ENCODE measurements around the gene SHISA4. TPM values are rescaled to one million over a fixed set of nuclear protein-coding genes. Genes with fewer than 3 reads are reported as not detected.
A peak's percentile ranks its signal among the peaks of the same experiment; 100 is the strongest.

The SHISA4 gene
- total RNA-seq, 4 donors from 2014 or later: 18.9 to 35.8 (median 29.3) TPM

DNA sequence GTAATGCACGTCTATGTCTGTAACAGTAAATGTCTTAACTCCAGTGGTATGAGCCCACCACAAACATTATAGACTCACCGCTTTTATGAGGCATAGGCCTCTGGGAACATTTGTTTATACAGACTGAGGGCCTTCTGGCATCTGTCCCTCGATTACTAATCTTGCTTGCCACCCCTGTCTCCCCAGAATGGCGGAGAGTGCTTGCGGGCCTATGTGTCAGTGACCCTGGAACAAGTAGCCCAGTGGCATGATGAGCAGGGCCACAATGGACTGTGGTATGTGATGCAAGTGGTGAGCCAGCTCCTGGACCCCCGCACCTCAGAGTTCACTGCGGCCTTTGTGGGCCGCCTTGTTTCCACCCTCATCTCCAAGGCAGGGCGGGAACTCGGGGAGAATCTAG is 18.3 kb upstream of the SHISA4 start:
- Histone ChIP-seq H3K27me3 (no peaks in the 10 kb centered on the region), H3K4me3 (no peak overlapping the region), H3K9me3 (no peaks in the 10 kb centered on the region), H3K36me3 (peaks cover 4 to 100% of the 10 kb centered on the region in 2 donors), H3K4me1 (no peaks in the 10 kb centered on the region), H3K27ac (no peak overlapping the region)
- ATAC-seq: no peak
- TF ChIP-seq, protein P1, sequence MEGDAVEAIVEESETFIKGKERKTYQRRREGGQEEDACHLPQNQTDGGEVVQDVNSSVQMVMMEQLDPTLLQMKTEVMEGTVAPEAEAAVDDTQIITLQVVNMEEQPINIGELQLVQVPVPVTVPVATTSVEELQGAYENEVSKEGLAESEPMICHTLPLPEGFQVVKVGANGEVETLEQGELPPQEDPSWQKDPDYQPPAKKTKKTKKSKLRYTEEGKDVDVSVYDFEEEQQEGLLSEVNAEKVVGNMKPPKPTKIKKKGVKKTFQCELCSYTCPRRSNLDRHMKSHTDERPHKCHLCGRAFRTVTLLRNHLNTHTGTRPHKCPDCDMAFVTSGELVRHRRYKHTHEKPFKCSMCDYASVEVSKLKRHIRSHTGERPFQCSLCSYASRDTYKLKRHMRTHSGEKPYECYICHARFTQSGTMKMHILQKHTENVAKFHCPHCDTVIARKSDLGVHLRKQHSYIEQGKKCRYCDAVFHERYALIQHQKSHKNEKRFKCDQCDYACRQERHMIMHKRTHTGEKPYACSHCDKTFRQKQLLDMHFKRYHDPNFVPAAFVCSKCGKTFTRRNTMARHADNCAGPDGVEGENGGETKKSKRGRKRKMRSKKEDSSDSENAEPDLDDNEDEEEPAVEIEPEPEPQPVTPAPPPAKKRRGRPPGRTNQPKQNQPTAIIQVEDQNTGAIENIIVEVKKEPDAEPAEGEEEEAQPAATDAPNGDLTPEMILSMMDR (IDR thresholded peaks at IDR 0.05): no peak
- TF ChIP-seq EP300 (IDR thresholded peaks at IDR 0.05) (no peak), POLR2AphosphoS5 (IDR thresholded peaks at IDR 0.05) (no peak), POLR2A (IDR thresholded peaks at IDR 0.05) (no peak)
- 72 to 74% methylated on average over 5 to 6 of the region's 10 CpGs for WGBS, 2 donors (ENCODE audit: low coverage in 1 of 2)

DNA sequence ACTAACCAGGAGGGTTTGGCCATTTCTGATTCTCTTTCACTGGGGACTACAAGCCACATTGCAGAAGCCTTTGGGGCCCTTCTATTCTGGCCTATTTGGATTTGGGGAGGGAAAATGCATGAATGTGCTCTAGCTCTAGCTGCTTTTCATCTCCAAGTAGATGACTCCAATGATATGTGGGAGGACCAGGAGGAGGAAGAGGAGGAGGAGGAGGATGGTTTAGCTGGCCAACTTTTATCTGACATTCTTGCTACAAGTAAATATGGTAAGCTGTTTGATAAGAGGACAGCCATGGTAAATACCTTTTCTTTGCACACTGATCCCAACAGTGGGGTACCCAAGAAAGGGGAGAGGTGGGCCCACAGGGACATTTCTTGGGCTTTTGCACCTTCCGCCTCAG is 14.0 kb upstream of the SHISA4 start:
- Histone ChIP-seq H3K4me1 (peaks cover 4 to 13% (median 4%) of the 10 kb centered on the region in 3 donors), H3K27me3 (no peaks in the 10 kb centered on the region), H3K36me3 (peaks cover 1 to 68% of the 10 kb centered on the region in 2 donors), H3K4me3 (no peak overlapping the region), H3K9me3 (no peaks in the 10 kb centered on the region), H3K27ac (no peak overlapping the region)
- TF ChIP-seq POLR2AphosphoS5 (IDR thresholded peaks at IDR 0.05): no peak
- TF ChIP-seq, protein P1 (IDR thresholded peaks at IDR 0.05): no peak
- no peak for TF ChIP-seq POLR2A (IDR thresholded peaks at IDR 0.05)
- TF ChIP-seq EP300 (IDR thresholded peaks at IDR 0.05): no peak
- ATAC-seq: no peak
- 80 to 100% methylated on average over 1 of the region's 1 CpG for WGBS, 2 donors (ENCODE audit: low coverage in 1 of 2)

DNA sequence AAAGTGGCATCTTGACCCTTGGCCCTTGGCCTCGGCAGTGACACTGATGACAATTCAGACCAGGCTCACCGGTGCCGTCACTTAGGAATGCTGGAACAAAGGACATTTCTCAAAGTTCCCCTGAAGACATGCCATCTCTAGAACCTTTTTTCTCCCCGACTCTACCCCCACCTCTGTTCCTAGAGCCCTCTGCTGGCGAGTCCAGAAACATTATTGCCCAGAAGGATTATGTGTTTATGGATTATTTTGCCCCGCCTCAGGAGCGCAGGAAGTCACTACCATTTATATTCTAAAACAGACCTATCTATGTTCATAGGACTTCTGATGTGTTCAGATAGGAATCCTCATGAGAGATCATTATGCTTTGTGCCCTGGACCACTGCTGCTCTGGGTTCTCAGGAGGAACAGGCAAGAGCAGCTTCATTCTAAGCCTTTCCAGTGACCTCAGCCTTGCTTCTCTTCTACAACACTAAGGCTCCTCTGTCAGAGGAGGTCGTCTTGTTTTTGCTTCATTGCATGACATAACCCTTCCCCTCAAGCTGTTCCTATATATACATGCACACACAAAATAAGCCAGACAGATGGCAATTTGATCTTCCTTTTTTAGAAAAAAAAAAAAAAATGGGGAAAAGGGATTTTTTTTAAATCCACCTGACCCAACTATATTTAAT is 12.4 kb upstream of the SHISA4 start:
- TF ChIP-seq POLR2AphosphoS5 (IDR thresholded peaks at IDR 0.05): no peak
- TF ChIP-seq, protein P1 (IDR thresholded peaks at IDR 0.05): peak in 3 of 4 experiments; percentile 25 to 50 (median 48)
- 30 to 62% methylated on average over 1 to 8 of the region's 8 CpGs for WGBS, 2 donors (ENCODE audit: low coverage in 1 of 2)
- no peak for ATAC-seq
- Histone ChIP-seq H3K36me3 (peaks cover 0 to 52% of the 10 kb centered on the region in 2 donors), H3K9me3 (no peaks in the 10 kb centered on the region), H3K4me3 (no peak overlapping the region), H3K27me3 (no peaks in the 10 kb centered on the region), H3K4me1 (peaks cover 4 to 13% (median 4%) of the 10 kb centered on the region in 3 donors), H3K27ac (peak overlapping the region in 1 of 4 donors; percentile 6)

DNA sequence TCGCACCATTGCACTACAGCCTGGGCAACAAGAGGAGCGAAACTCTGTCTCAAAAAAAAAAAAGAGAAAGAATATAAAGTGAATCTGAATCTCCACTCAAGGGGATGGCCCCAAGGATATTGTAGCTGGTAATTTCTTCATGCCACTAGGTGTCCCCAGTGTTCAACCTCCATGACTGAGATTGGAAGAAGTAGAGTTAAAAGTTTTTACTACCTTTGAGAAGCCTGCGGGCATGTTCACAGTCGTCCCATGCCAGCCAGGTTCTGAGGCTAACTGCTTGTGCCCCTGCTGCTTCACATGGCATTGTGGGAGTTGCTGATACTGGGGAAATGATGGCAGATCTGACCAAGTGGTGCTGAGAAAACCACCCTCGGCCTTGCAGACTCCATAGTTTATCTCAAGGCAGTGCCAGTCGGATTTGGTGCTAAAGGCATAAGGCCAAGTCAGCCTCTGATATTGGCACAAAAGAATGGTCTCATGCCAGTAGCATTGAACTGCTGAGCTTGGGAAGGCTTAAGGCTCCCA is 10.8 kb upstream of the SHISA4 start:
- H3K27ac ChIP-seq: peak overlapping the region in 2 of 4 donors; percentile 15 to 46
- H3K9me3 ChIP-seq: no peaks in the 10 kb centered on the region
- H3K36me3 ChIP-seq: peaks cover 0 to 35% of the 10 kb centered on the region in 2 donors
- WGBS, 2 donors (ENCODE audit: low coverage in 1 of 2): 40 to 48% methylated on average over 1 to 4 of the region's 6 CpGs
- no peak overlapping the region for H3K4me3 ChIP-seq
- TF ChIP-seq POLR2AphosphoS5 (IDR thresholded peaks at IDR 0.05) (peak; percentile 20), EP300 (IDR thresholded peaks at IDR 0.05) (no peak)
- TF ChIP-seq, protein P1 (IDR thresholded peaks at IDR 0.05): peak; percentile 62 to 81 (median 73)
- H3K27me3 ChIP-seq: no peaks in the 10 kb centered on the region
- ATAC-seq: peak; percentile 63
- peaks cover 4 to 17% (median 4%) of the 10 kb centered on the region in 3 donors for H3K4me1 ChIP-seq

All from gastroesophageal sphincter (tissue), 4 donors.